Hepatocyte (in vitro differentiated cells): ENCODE measurements around the gene MAGI2.

Experiments used
- CTCF ChIP-seq: fragments of 200-600 bp; sonication (generic); IDR thresholded peaks from 2 replicates; pipeline ENCODE4 v1.5.1; 2016; ENCODE audit warnings: antibody characterized with exemption, mild to moderate bottlenecking; ENCODE audit not compliant: poor library complexity
- EZH2 ChIP-seq: fragments of 200-600 bp; sonication (generic); IDR thresholded peaks from 2 replicates; pipeline ENCODE4 v1.6.1; 2016; ENCODE audit warnings: antibody characterized with exemption, mild to moderate bottlenecking, borderline replicate concordance
- EZH2phosphoT487 ChIP-seq: fragments of 200-600 bp; sonication (generic); IDR thresholded peaks from one replicate; pipeline ENCODE4 v1.6.1; 2018; ENCODE audit warnings: antibody characterized with exemption, mild to moderate bottlenecking, low read depth, moderate library complexity; ENCODE audit not compliant: unreplicated experiment, severe bottlenecking

- TF ChIP-seq CTCF = no peak
- no peak for TF ChIP-seq EZH2phosphoT487
- TF ChIP-seq EZH2 = no peak
Measured at GRCh38 chr7:79050603-79051002, 402.9 kb downstream of the MAGI2 start.
